NOMO-1 treated with DMSO at 0.1 percent for 48 hours (cell line): ENCODE results near the gene HSF2BP.
"Not testable (repeated sequence)": the region's sequence is repeated elsewhere in the genome, so short reads cannot be mapped to it uniquely, and the experiment has no call there.

Experiments
- DNase-seq: peaks from one replicate; lab custom pipeline; 2025; ENCODE audit not compliant: unreplicated experiment; lab: John Stamatoyannopoulos, UW

The HSF2BP gene

GRCh38 chr21:43622796-43623195 is 36.5 kb downstream of the HSF2BP start:
- DNase-seq = no peak

GRCh38 chr21:43619856-43620255 is 39.4 kb downstream of the HSF2BP start:
- no peak for DNase-seq

GRCh38 chr21:43619344-43619743 is 39.9 kb downstream of the HSF2BP start:
- no peak for DNase-seq

- DNase-seq = no peak
These were observed 40.3 kb downstream of the HSF2BP start for GRCh38 chr21:43618940-43619339.

GRCh38 chr21:43616861-43617260 is 42.4 kb downstream of the HSF2BP start:
- DNase-seq = not testable (repeated sequence)

- no peak for DNase-seq
These were observed 44.4 kb downstream of the HSF2BP start for GRCh38 chr21:43614839-43615238.

- no peak for DNase-seq
These were observed 45.3 kb downstream of the HSF2BP start for GRCh38 chr21:43613755-43614638.

- peak; percentile 33 for DNase-seq
These were observed 47.5 kb downstream of the HSF2BP start for GRCh38 chr21:43611598-43612369.

GRCh38 chr21:43609501-43610340 is 49.6 kb downstream of the HSF2BP start:
- DNase-seq = no peak

GRCh38 chr21:43608664-43609063 is 50.6 kb downstream of the HSF2BP start:
- no peak for DNase-seq

GRCh38 chr21:43608225-43608624 is 51.1 kb downstream of the HSF2BP start:
- DNase-seq = peak; percentile 16

GRCh38 chr21:43605320-43606215 is 53.7 kb downstream of the HSF2BP start:
- DNase-seq = no peak

GRCh38 chr21:43604505-43605204 is 54.6 kb downstream of the HSF2BP start:
- no peak for DNase-seq

GRCh38 chr21:43603641-43604504 is 55.4 kb downstream of the HSF2BP start:
- DNase-seq = no peak

- DNase-seq = no peak
These were observed 56.1 kb downstream of the HSF2BP start for GRCh38 chr21:43603233-43603626.

- peak; percentile 10 for DNase-seq
These were observed 56.7 kb downstream of the HSF2BP start for GRCh38 chr21:43602266-43603232.

- no peak for DNase-seq
These were observed 58.5 kb downstream of the HSF2BP start for GRCh38 chr21:43600642-43601402.
